ENCODE data around the gene APC. TPM values are rescaled to one million over a fixed set of nuclear protein-coding genes. Genes with fewer than 3 reads are reported as not detected.

APC gene
- total and polyA plus RNA-seq, 2 donors (not counting 3 experiments of a cell fraction or from before 2014, with no cell fraction given): 11.2 to 39.6 TPM

DNA sequence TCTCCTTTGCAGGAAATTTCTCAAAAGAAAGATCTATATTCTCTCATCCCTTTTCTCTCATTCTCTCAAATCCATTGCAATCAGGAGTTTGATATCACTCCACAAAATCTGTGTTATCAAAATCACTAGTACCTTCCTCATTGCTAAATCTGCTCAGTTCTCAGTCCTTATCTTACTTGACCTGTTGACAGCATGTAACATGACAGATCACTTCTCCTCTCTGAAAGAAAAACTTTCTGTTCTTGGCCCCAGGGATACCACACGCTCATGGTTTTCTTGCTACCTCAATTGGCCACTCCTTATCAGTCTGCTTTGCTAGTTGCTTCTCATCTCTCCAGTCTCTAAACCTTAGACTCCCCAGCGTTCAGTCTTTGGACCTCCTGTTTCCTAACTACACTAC is 145.5 kb downstream of the APC start:
- Histone ChIP-seq H3K4me2 (ENCODE audit: insufficient read depth, low read length) (no peak overlapping the region), H3K36me3 (ENCODE audit: control insufficient read depth in 2 of 2, extremely low read depth in 1 of 2, insufficient read depth in 2 of 2, low read length in 2 of 2) (peaks cover 22 to 24% of the 10 kb centered on the region in 2 experiments), H2AFZ (ENCODE audit: low read depth, low read length) (no peak overlapping the region), H3K27me3 (ENCODE audit: control insufficient read depth in 2 of 2, insufficient read depth in 2 of 2, low read length in 2 of 2) (no peaks in the 10 kb centered on the region), H3K9me1 (replicated peaks; ENCODE audit: control insufficient read depth, extremely low read depth, insufficient read depth, low read length) (no peaks in the 10 kb centered on the region), H3K27ac (ENCODE audit: insufficient read depth, low read depth, low read length) (no peak overlapping the region), H3K9me3 (replicated peaks; ENCODE audit: control insufficient read depth, insufficient read depth, low read length) (no peaks in the 10 kb centered on the region), H3K79me2 (ENCODE audit: control insufficient read depth, insufficient read depth, low read length) (peaks cover 4% of the 10 kb centered on the region), H3K9ac (replicated peaks; ENCODE audit: extremely low read depth, insufficient read depth, low read length) (no peak overlapping the region), H3K4me1 (ENCODE audit: control insufficient read depth, extremely low read depth, insufficient read depth, low read length) (peaks cover 4% of the 10 kb centered on the region), H3K4me3 (replicated peaks in 1 of 3; ENCODE audit: insufficient read depth in 1 of 3, low read depth in 1 of 3, low read length in 3 of 3) (no peak overlapping the region), H4K20me1 (replicated peaks; ENCODE audit: control insufficient read depth, extremely low read depth, insufficient read depth, low read length) (no peaks in the 10 kb centered on the region)
- ChIA-PET POLR2A (interaction anchor here (0.8 kb wide), 1 partner anchor 1024 kb away, joined by 4 read pairs; no protein-coding TSS in a partner anchor), CTCF (no interaction called here)
- FAIRE-seq (no peak), DNase-seq (ENCODE audit: low read depth, low spot score) (no peak)
- TF ChIP-seq MYC (IDR thresholded peaks at IDR 0.05; ENCODE audit: low read depth, low read length): no peak
- TF ChIP-seq JUN (IDR thresholded peaks at IDR 0.05; ENCODE audit: borderline replicate concordance, insufficient read depth, insufficient read length, low read depth): no peak
- no peak for TF ChIP-seq EZH2 (IDR thresholded peaks at IDR 0.05; ENCODE audit: borderline replicate concordance, low read depth, low read length, severe bottlenecking)
- no peak for TF ChIP-seq POLR2A (IDR thresholded peaks at IDR 0.05; ENCODE audit: low read depth, low read length)
- TF ChIP-seq POLR2AphosphoS5 (IDR thresholded peaks at IDR 0.05; ENCODE audit: insufficient read depth, low read depth, low read length): no peak
- TF ChIP-seq, protein P1, sequence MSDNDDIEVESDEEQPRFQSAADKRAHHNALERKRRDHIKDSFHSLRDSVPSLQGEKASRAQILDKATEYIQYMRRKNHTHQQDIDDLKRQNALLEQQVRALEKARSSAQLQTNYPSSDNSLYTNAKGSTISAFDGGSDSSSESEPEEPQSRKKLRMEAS (IDR thresholded peaks at IDR 0.05; ENCODE audit: insufficient read depth, insufficient read length): no peak
- no peak for TF ChIP-seq FOS (IDR thresholded peaks at IDR 0.05; ENCODE audit: borderline replicate concordance, insufficient read depth, low read length)
- no peak for TF ChIP-seq GATA2 (IDR thresholded peaks at IDR 0.05; ENCODE audit: insufficient read depth, insufficient read length, low read depth, low read length)
- TF ChIP-seq, protein P2, sequence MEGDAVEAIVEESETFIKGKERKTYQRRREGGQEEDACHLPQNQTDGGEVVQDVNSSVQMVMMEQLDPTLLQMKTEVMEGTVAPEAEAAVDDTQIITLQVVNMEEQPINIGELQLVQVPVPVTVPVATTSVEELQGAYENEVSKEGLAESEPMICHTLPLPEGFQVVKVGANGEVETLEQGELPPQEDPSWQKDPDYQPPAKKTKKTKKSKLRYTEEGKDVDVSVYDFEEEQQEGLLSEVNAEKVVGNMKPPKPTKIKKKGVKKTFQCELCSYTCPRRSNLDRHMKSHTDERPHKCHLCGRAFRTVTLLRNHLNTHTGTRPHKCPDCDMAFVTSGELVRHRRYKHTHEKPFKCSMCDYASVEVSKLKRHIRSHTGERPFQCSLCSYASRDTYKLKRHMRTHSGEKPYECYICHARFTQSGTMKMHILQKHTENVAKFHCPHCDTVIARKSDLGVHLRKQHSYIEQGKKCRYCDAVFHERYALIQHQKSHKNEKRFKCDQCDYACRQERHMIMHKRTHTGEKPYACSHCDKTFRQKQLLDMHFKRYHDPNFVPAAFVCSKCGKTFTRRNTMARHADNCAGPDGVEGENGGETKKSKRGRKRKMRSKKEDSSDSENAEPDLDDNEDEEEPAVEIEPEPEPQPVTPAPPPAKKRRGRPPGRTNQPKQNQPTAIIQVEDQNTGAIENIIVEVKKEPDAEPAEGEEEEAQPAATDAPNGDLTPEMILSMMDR (IDR thresholded peaks at IDR 0.05; ENCODE audit: extremely low read depth in 1 of 2, insufficient read depth in 1 of 2, low read depth in 1 of 2, low read length in 2 of 2): no peak
- intact Hi-C loops (cut with micrococcal nuclease): no loop called here
- dilution Hi-C loops (cut with MboI; ENCODE audit: extremely low pct_ligation_motif_present, low sequenced_read_pairs): no loop called here
- no TSS peak for BruUV-seq (replicated peaks)

All from endothelial cell of umbilical vein (primary cell).